Astrocyte (in vitro differentiated cells and primary cell): ENCODE data around the gene FABP1.

Source experiments
- EZH2 ChIP-seq: IDR thresholded peaks from 2 replicates; pipeline ENCODE4 v1.6.1; 2012; ENCODE audit warnings: mild to moderate bottlenecking, low read length, inconsistent platforms; ENCODE audit not compliant: insufficient read depth
- TF ChIP-seq, protein P1 (sequence below): IDR thresholded peaks from 2 replicates; pipeline ENCODE4 v1.5.1; 2011; ENCODE audit warnings: low read depth, mild to moderate bottlenecking, inconsistent platforms, low read length, moderate library complexity; ENCODE audit not compliant: insufficient read depth

GRCh38 chr2:88137833-88138232 lies 10.0 kb upstream of the FABP1 start:
- TF ChIP-seq, protein P1, sequence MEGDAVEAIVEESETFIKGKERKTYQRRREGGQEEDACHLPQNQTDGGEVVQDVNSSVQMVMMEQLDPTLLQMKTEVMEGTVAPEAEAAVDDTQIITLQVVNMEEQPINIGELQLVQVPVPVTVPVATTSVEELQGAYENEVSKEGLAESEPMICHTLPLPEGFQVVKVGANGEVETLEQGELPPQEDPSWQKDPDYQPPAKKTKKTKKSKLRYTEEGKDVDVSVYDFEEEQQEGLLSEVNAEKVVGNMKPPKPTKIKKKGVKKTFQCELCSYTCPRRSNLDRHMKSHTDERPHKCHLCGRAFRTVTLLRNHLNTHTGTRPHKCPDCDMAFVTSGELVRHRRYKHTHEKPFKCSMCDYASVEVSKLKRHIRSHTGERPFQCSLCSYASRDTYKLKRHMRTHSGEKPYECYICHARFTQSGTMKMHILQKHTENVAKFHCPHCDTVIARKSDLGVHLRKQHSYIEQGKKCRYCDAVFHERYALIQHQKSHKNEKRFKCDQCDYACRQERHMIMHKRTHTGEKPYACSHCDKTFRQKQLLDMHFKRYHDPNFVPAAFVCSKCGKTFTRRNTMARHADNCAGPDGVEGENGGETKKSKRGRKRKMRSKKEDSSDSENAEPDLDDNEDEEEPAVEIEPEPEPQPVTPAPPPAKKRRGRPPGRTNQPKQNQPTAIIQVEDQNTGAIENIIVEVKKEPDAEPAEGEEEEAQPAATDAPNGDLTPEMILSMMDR = no peak
- TF ChIP-seq EZH2 = no peak
